GM12872 (cell line): ENCODE results near the gene PRKD3.

Experiments used
- TF ChIP-seq, protein P1 (sequence below): IDR thresholded peaks from 3 replicates; pipeline ENCODE4 v1.5.1; 2011; ENCODE audit warnings: low read depth, mild to moderate bottlenecking, low read length, moderate library complexity; ENCODE audit not compliant: insufficient read depth

The PRKD3 gene

DNA sequence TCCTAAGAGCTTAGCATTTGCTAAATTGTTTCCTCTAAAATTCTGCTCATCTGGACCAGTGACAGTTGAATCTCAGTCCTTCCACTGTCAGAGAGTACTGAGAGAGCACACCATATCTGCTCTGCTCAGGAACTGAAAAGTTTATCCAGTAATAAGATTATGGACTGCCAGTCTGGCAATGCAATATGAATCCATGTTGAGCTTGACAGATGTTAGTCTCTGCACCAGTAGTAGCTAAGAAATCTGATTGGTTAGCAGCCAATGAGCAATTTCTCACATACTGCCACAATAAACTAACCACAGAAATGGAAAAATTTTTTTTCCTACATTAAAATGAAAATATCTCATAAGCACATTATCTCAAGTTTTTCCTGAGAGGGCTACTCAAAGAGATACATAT, 2.3 kb downstream of the PRKD3 start:
- TF ChIP-seq, protein P1, sequence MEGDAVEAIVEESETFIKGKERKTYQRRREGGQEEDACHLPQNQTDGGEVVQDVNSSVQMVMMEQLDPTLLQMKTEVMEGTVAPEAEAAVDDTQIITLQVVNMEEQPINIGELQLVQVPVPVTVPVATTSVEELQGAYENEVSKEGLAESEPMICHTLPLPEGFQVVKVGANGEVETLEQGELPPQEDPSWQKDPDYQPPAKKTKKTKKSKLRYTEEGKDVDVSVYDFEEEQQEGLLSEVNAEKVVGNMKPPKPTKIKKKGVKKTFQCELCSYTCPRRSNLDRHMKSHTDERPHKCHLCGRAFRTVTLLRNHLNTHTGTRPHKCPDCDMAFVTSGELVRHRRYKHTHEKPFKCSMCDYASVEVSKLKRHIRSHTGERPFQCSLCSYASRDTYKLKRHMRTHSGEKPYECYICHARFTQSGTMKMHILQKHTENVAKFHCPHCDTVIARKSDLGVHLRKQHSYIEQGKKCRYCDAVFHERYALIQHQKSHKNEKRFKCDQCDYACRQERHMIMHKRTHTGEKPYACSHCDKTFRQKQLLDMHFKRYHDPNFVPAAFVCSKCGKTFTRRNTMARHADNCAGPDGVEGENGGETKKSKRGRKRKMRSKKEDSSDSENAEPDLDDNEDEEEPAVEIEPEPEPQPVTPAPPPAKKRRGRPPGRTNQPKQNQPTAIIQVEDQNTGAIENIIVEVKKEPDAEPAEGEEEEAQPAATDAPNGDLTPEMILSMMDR, result no peak

DNA sequence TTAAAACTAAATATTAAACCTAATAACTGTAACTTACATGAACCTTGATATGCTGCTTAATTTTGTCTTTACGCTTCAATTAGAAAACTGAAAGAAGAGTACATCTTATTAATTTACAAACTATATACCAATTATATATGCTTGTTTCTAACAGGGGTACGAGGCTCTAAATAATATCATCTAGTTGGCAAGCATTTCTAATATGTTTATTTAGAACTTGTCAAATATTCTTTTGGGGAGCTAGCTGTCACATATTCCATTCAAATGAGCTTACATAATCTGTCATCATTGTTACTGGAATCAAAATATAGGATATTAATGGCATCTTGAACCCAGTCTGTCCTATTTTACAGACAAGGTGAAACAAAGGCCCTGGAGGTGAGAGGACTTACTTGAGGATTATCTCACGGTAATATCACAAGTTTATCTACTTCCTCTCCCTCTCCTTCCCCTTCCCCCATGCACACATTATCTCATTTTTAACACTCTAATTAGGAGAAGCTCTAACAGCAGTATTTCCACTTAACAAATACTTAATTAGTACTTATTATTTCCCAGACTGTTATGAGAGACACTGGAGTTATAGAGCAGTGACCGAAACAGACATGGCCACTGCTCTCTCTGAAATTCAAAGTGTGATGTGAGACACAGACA, 3.5 kb downstream of the PRKD3 start:
- TF ChIP-seq, protein P1, result no peak

DNA sequence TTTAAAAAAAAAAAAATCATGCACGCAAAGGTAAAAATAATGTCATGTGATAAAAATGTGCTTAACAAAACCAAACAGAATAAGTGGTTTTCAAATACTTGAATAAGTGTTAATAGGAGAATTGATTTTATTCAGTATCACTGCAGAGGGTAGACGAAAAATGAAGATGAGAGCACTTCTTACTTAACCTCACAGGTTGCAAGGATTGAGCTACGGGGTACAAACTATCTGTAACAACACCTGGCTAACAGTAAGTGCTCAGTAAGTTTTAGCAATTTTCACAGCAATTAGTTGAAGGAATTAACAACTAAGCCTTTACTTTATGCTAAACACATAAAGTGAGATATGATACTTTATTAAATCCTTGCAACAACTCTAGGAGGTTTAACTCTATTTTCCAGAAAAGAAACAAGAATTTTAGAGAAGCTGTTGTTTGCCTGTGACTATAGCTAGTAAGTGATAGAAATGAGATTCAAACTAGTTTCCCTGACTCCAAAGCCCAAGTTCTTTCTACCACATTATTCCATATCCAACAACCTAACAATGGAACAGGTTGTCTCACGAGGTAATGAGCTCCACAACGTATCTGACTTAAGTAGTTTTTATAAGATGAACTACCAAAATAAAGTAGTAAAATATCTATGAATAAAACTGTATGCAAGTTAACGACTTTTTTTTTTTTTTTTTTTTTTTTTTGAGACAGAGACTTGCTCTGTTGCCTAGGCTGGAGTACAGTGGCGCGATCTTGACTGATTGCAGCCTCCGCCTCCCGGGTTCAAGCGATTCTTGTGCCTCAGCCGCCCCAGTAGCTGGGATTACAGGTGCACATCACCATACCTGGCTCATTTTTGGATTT, 4.7 kb downstream of the PRKD3 start:
- TF ChIP-seq, protein P1, result no peak

DNA sequence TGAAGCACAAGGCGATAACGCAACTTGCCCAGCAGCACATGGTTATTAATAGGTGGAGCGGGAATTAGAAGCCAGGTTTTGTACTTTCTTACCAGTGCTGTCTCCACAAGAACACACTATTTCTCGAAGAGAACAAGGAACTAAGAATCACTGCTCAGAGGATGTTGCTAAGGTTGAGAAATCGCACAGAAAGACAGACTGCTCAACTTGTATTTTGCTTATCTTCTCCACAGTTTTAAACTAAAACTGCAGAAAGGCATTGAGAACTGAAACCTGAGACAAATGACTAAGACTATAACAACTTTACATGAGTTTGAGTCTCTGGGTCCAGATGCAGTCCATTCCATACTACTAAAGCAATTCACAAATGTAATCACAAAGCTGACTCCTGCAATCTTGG, 6.2 kb downstream of the PRKD3 start:
- TF ChIP-seq, protein P1, result no peak

DNA sequence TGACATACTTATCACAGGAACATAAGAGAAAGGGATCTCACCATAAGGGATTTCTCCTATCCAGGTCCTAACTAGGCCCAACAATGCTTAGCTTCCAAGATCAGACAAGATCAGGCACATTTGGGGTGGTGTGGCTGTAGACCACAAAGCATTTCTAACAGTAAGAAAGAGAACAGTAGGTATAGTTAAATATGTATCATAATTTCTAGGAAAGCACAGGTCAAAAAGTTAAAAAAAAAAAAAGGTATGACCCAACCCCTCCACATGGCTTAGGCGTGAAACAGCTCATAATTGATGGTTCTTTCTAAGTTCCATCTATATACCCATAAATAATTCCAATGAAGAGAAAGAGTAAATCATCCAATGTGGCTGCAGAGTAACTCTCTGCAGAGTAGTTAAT, 6.9 kb downstream of the PRKD3 start:
- TF ChIP-seq, protein P1, result no peak

DNA sequence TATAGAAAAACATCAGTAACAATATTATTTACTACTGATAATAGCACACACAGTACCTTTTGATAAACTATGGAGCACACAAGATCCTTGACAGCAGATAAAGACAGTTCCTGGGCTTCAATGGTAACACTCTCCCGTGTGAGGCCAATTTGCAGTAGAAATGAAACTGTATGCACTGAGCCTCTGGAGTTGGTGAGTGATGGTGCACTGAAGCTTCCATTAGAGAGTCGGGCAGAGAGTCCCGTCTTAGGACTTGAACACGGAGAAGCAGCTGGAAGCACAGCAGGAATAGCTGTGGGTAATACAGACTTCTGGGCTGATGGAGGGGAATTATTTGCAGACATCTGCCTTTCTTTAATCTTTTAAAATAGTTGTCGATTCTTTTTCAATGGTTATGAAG, 8.5 kb downstream of the PRKD3 start:
- TF ChIP-seq, protein P1, result no peak

DNA sequence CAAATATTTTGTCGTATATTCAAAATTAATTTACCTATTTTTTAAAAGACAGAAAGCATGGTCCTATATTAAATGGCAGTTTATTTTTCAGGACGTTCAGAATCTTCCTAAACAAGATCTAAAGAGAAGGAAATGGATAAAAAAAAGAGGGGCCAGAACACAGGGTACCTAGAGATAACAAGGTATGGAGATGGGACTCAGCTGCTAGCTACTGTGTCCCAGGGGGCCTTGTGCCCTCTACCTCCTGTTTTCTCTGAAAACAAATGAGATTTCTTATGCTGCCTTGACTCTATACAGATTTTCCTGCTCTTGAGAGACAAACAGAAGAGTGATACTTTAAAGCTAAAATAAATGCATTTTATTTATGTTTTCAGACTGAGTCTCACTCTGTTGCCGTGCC, 9.3 kb downstream of the PRKD3 start:
- TF ChIP-seq, protein P1, result no peak
